IMR-90 (cell line): ENCODE measurements around the gene HYOU1. TPM values are rescaled to one million over a fixed set of nuclear protein-coding genes. Genes with fewer than 3 reads are reported as not detected.

Source experiments
- ATAC-seq: fragments of 200-7000 bp; cut with Tn5 transposase; 2 replicates; pipeline ENCODE4 v1.9.1; 2020; ENCODE audit warnings: low read depth, mild to moderate bottlenecking, moderate library complexity
- BruUV-seq: library from RNA; stranded (reverse); fragments of 400-500 nt; replicated peaks from 2 replicates; lab custom pipeline; 2021; lab: Mats Ljungman, UMichigan
- CTCF ChIA-PET: fragments of 300-600 bp; formaldehyde crosslinking; extraction: SDS; loops from one replicate; lab custom pipeline; 2021; ENCODE audit warnings: antibody characterized with exemption; lab: Yijun Ruan, JAX
- POLR2A ChIA-PET: fragments of 300-600 bp; sonication (Branson Sonifier 250); formaldehyde crosslinking; loops from one replicate; lab custom pipeline; 2022; ENCODE audit warnings: antibody characterized with exemption; ENCODE audit not compliant: unreplicated experiment; lab: Charles Lee
- DNase-seq: peaks from one replicate; pipeline ENCODE4 v3.0.0; 2013
- H2AFZ ChIP-seq: replicated peaks from 2 replicates; pipeline ENCODE3; 2013; ENCODE audit warnings: low read length, mild to moderate bottlenecking; ENCODE audit not compliant: poor library complexity
- H2AK5ac ChIP-seq: 2 replicates; pipeline ENCODE4 v1.6.1; 2013; ENCODE audit warnings: low read depth, low read length, inconsistent platforms
- H2AK9ac ChIP-seq: replicated peaks from 2 replicates; pipeline ENCODE3; 2013; ENCODE audit warnings: mild to moderate bottlenecking, low read depth, low read length, moderate library complexity; ENCODE audit not compliant: poor library complexity
- H2BK120ac ChIP-seq: 2 replicates; pipeline ENCODE4 v1.6.1; 2013; ENCODE audit warnings: low read depth, low read length, inconsistent platforms
- H2BK15ac ChIP-seq: 3 replicates; pipeline ENCODE4 v1.6.1; 2013; ENCODE audit warnings: low read depth, low read length, inconsistent platforms
- H2BK20ac ChIP-seq: 2 replicates; pipeline ENCODE4 v1.6.1; 2013; ENCODE audit warnings: low read depth, mild to moderate bottlenecking, inconsistent platforms, low read length, moderate library complexity
- H2BK5ac ChIP-seq: 2 replicates; pipeline ENCODE4 v1.6.1; 2013; ENCODE audit warnings: mild to moderate bottlenecking, low read depth, low read length, inconsistent platforms; ENCODE audit not compliant: poor library complexity, severe bottlenecking
- H3K14ac ChIP-seq: replicated peaks from 2 replicates; pipeline ENCODE4 v1.6.1; 2013; ENCODE audit warnings: low read depth, low read length, inconsistent platforms
- H3K18ac ChIP-seq: 2 replicates; pipeline ENCODE4 v1.6.1; 2013; ENCODE audit warnings: low read depth, low read length, control low read depth
- H3K23ac ChIP-seq: 2 replicates; pipeline ENCODE4 v1.6.1; 2013; ENCODE audit warnings: low read depth, low read length, inconsistent platforms
- H3K27ac ChIP-seq: 2 replicates; pipeline ENCODE4 v1.5.1; 2013; ENCODE audit warnings: mild to moderate bottlenecking, control low read depth, low read length; ENCODE audit not compliant: insufficient read depth
- H3K27me3 ChIP-seq: 2 replicates; pipeline ENCODE4 v1.6.1; 2013; ENCODE audit warnings: low read length; ENCODE audit not compliant: control insufficient read depth, insufficient read depth
- H3K36me3 ChIP-seq: 2 replicates; pipeline ENCODE4 v1.6.1; 2013; ENCODE audit warnings: low read length, mixed read lengths; ENCODE audit not compliant: control insufficient read depth, insufficient read depth
- H3K4ac ChIP-seq: 2 replicates; pipeline ENCODE4 v1.6.1; 2013; ENCODE audit warnings: low read depth, low read length, inconsistent platforms
- H3K4me1 ChIP-seq: 2 replicates; pipeline ENCODE4 v1.6.1; 2013; ENCODE audit warnings: low read length, mixed read lengths; ENCODE audit not compliant: control insufficient read depth, insufficient read depth
- H3K4me2 ChIP-seq: 2 replicates; pipeline ENCODE4 v1.6.1; 2013; ENCODE audit warnings: low read depth, mild to moderate bottlenecking, control low read depth, low read length, moderate library complexity
- H3K4me3 ChIP-seq: 2 replicates; pipeline ENCODE4 v1.5.1; 2013; ENCODE audit warnings: low read depth, mild to moderate bottlenecking, control low read depth, low read length, moderate library complexity; ENCODE audit not compliant: insufficient read depth
- H3K56ac ChIP-seq: 2 replicates; pipeline ENCODE4 v1.6.1; 2013; ENCODE audit warnings: low read length, inconsistent platforms; ENCODE audit not compliant: insufficient read depth; ENCODE audit errors: extremely low read depth
- H3K79me1 ChIP-seq, 2 experiments: 2 replicates each; pipeline ENCODE4 v1.6.1; 2013; ENCODE audit warnings: low read length in 2 of 2, inconsistent platforms in 1 of 2, low read depth in 1 of 2
- H3K9ac ChIP-seq: 2 replicates; pipeline ENCODE4 v1.6.1; 2013; ENCODE audit warnings: low read depth, low read length, control low read depth
- H3K9me1 ChIP-seq: 2 replicates; pipeline ENCODE4 v1.6.1; 2013; ENCODE audit warnings: low read length, inconsistent platforms; ENCODE audit not compliant: insufficient read depth
- H3K9me3 ChIP-seq: 2 replicates; pipeline ENCODE4 v1.6.1; 2013; ENCODE audit warnings: low read length; ENCODE audit not compliant: control insufficient read depth, insufficient read depth
- H4K20me1 ChIP-seq: 2 replicates; pipeline ENCODE4 v1.6.1; 2013; ENCODE audit warnings: low read length, inconsistent platforms; ENCODE audit not compliant: insufficient read depth
- H4K5ac ChIP-seq: 2 replicates; pipeline ENCODE4 v1.6.1; 2013; ENCODE audit warnings: mild to moderate bottlenecking, low read depth, low read length, control low read depth
- H4K8ac ChIP-seq, 2 experiments: 2 replicates each; pipeline ENCODE4 v1.6.1; 2013; ENCODE audit warnings: low read depth in 2 of 2, low read length in 2 of 2, control low read depth in 1 of 2, inconsistent platforms in 1 of 2
- H4K91ac ChIP-seq: 2 replicates; pipeline ENCODE4 v1.6.1; 2013; ENCODE audit warnings: low read depth, low read length, inconsistent platforms; ENCODE audit not compliant: insufficient read depth
- BHLHE40 ChIP-seq: fragments of 150-350 bp; IDR thresholded peaks from 2 replicates; pipeline ENCODE4 v1.6.1; 2016; ENCODE audit warnings: mild to moderate bottlenecking, low read depth, low read length
- CEBPB ChIP-seq: IDR thresholded peaks from 2 replicates; pipeline ENCODE4 v1.6.1; 2012; ENCODE audit warnings: low read depth, low read length, improper control_type of control experiment
- CHD1 ChIP-seq: IDR thresholded peaks from 2 replicates; pipeline ENCODE4 v1.6.1; 2012; ENCODE audit warnings: low read depth, low read length, improper control_type of control experiment
- CTCF ChIP-seq: conservative IDR thresholded peaks from 2 replicates; pipeline ENCODE4 v1.5.1; 2012; ENCODE audit warnings: mild to moderate bottlenecking, low read depth, low read length, improper control_type of control experiment
- ELK1 ChIP-seq: fragments of 150-350 bp; IDR thresholded peaks from 2 replicates; pipeline ENCODE4 v1.6.1; 2016; ENCODE audit warnings: low read depth, mild to moderate bottlenecking, low read length, moderate library complexity, borderline replicate concordance
- FOS ChIP-seq: fragments of 150-350 bp; IDR thresholded peaks from 2 replicates; pipeline ENCODE4 v1.6.1; 2016; ENCODE audit warnings: low read depth, low read length
- MAFK ChIP-seq: IDR thresholded peaks from 2 replicates; pipeline ENCODE4 v1.6.1; 2012; ENCODE audit warnings: low read depth, low read length, improper control_type of control experiment
- MAZ ChIP-seq: IDR thresholded peaks from 2 replicates; pipeline ENCODE4 v1.6.1; 2012; ENCODE audit warnings: low read depth, mild to moderate bottlenecking, low read length, improper control_type of control experiment, moderate library complexity, borderline replicate concordance
- MXI1 ChIP-seq: IDR thresholded peaks from 2 replicates; pipeline ENCODE4 v1.6.1; 2012; ENCODE audit warnings: low read depth, mild to moderate bottlenecking, low read length, moderate library complexity, borderline replicate concordance
- NFE2L2 ChIP-seq: fragments of 150-350 bp; IDR thresholded peaks from 2 replicates; pipeline ENCODE4 v1.6.1; 2016; ENCODE audit warnings: low read depth, mild to moderate bottlenecking, low read length
- POLR2A ChIP-seq: IDR thresholded peaks from 2 replicates; pipeline ENCODE4 v1.6.1; 2012; ENCODE audit warnings: mild to moderate bottlenecking, low read depth, low read length
- RAD21 ChIP-seq: IDR thresholded peaks from 2 replicates; pipeline ENCODE4 v1.6.1; 2012; ENCODE audit warnings: low read length, improper control_type of control experiment
- RCOR1 ChIP-seq: IDR thresholded peaks from 2 replicates; pipeline ENCODE4 v1.6.1; 2012; ENCODE audit warnings: mild to moderate bottlenecking, low read length, improper control_type of control experiment; ENCODE audit not compliant: insufficient replicate concordance
- RFX5 ChIP-seq: IDR thresholded peaks from 2 replicates; pipeline ENCODE4 v1.8.0; 2012; ENCODE audit warnings: low read depth, mild to moderate bottlenecking, low read length, moderate library complexity
- SMC3 ChIP-seq: fragments of 150-350 bp; IDR thresholded peaks from 2 replicates; pipeline ENCODE4 v1.6.1; 2016; ENCODE audit warnings: low read depth, mild to moderate bottlenecking, antibody characterized with exemption, low read length, moderate library complexity
- USF2 ChIP-seq: fragments of 150-350 bp; IDR thresholded peaks from 2 replicates; pipeline ENCODE4 v1.6.1; 2017; ENCODE audit warnings: mild to moderate bottlenecking, antibody characterized with exemption, low read length, low read depth
- WGBS, 2 experiments: methylation state at CpG; one replicate each; pipeline versions ENCODE4 v1.1.5 to v1.1.7; 2013; ENCODE audit warnings: missing lambda C conversion rate in 2 of 2; ENCODE audit not compliant: insufficient read length in 1 of 2; ENCODE audit errors: extremely low coverage in 2 of 2; 5-methylcytosine and 5-hydroxymethylcytosine counted together
- dilution Hi-C: fragments of 300-500 bp; cut with HindIII; formaldehyde crosslinking; loops from one replicate; pipeline ENCODE4 v1.14.3; 2018; ENCODE audit warnings: low sequenced_read_pairs; ENCODE audit not compliant: unreplicated experiment
- in situ Hi-C: fragments of 300-500 bp; cut with MboI; formaldehyde crosslinking; loops from 3 replicates; pipeline ENCODE4 v1.14.3; 2019; ENCODE audit warnings: low sequenced_read_pairs, inconsistent platforms, mixed read lengths
- intact Hi-C: fragments of 100-400 bp; cut with micrococcal nuclease; formaldehyde crosslinking; loops from 2 replicates; pipeline ENCODE4 v1.10.0; 2022
- polyA plus RNA-seq, 3 experiments: library from polyadenylated mRNA; depleted of rRNA; stranded (reverse); fragments of >200 nt; gene quantifications; 2 replicates each; pipeline ENCODE4 v1.2.3, GENCODE V29; 2012; ENCODE audit warnings: low replicate concordance in 1 of 3
- total RNA-seq: library from RNA; depleted of rRNA; stranded (reverse); fragments of >200 nt; gene quantifications from 2 replicates; pipeline ENCODE4 v1.2.3, GENCODE V29; 2012

HYOU1 gene
- total and polyA plus RNA-seq, 2 of the 4 experiments (the other 2 are of a cell fraction): 117 to 181 TPM

- no peaks in the 10 kb centered on the region for H3K9me3 ChIP-seq
- H3K18ac ChIP-seq: no peak overlapping the region
- peaks cover 17% of the 10 kb centered on the region for H4K20me1 ChIP-seq
- TF ChIP-seq ELK1: no peak
- TF ChIP-seq CTCF: no peak
- no peak for TF ChIP-seq MXI1
- TF ChIP-seq FOS: no peak
- no peak for TF ChIP-seq CEBPB
- TF ChIP-seq BHLHE40: no peak
- TF ChIP-seq RCOR1: no peak
- TF ChIP-seq POLR2A: no peak
- no peak for TF ChIP-seq USF2
- no peak for TF ChIP-seq RAD21
- no peak for TF ChIP-seq RFX5
- no peak for TF ChIP-seq MAZ
- no peak for TF ChIP-seq NFE2L2
- TF ChIP-seq CHD1: no peak
- TF ChIP-seq SMC3: no peak
- no peak for TF ChIP-seq MAFK
- dilution Hi-C loops (no loop called here), in situ Hi-C loops (no loop called here), intact Hi-C loops (no loop called here)
- no peak overlapping the region for H2BK5ac ChIP-seq
- peaks cover 18% of the 10 kb centered on the region; the same call in 1 of the 2 replicates for H3K9me1 ChIP-seq
- no peak overlapping the region for H3K4me2 ChIP-seq
- H2AK9ac ChIP-seq: no peak overlapping the region
- H2AK5ac ChIP-seq: no peak overlapping the region
- no peaks in the 10 kb centered on the region for H3K27me3 ChIP-seq
- DNase-seq (no peak), ATAC-seq (no peak)
- no peak overlapping the region for H2BK120ac ChIP-seq
- peaks cover 16% of the 10 kb centered on the region for H3K36me3 ChIP-seq
- H3K4ac ChIP-seq: no peak overlapping the region
- H4K8ac ChIP-seq: no peak overlapping the region
- no peak overlapping the region for H2AFZ ChIP-seq
- H3K79me1 ChIP-seq: peaks cover 30 to 55% of the 10 kb centered on the region in 2 experiments; a peak in 3 of 4 replicates
- no peak overlapping the region for H3K23ac ChIP-seq
- no peak overlapping the region for H3K9ac ChIP-seq
- H3K4me1 ChIP-seq: peaks cover 19% of the 10 kb centered on the region
- WGBS, 2 experiments: 98% methylated on average over 5 of the region's 9 CpGs; no CpG with 5 or more reads in 1 of the 2 experiments
- no peak overlapping the region for H3K56ac ChIP-seq
- no peak overlapping the region for H4K91ac ChIP-seq
- H2BK20ac ChIP-seq: no peak overlapping the region
- POLR2A ChIA-PET: no interaction called here
- H3K14ac ChIP-seq: no peak overlapping the region
- no peak overlapping the region for H2BK15ac ChIP-seq
- CTCF ChIA-PET: no interaction called here
- H3K27ac ChIP-seq: no peak overlapping the region
- no TSS peak for BruUV-seq
- H3K4me3 ChIP-seq: no peak overlapping the region
- H4K5ac ChIP-seq: no peak overlapping the region
These were observed 31.4 kb upstream of the HYOU1 start for GRCh38 chr11:119088406-119088805.
